K562 (cell line): ENCODE measurements around the gene EIF4E. TPM values are rescaled to one million over a fixed set of nuclear protein-coding genes. Genes with fewer than 3 reads are reported as not detected.

Source experiments
- CEBPG ChIP-seq, 3 experiments: fragments of 200-800 bp in 1 of 3; sonication (Bioruptor generic) in 1 of 3; sonication (generic) in 1 of 3; formaldehyde crosslinking in 1 of 3; IDR thresholded peaks in 2 of 3; conservative IDR thresholded peaks in 1 of 3; 2 replicates each; pipeline versions ENCODE4 v1.6.1 to v1.8.0; 2016 to 2022; ENCODE audit warnings: missing compliant biosample characterization in 2 of 3, missing genetic modification characterization in 2 of 3, mild to moderate bottlenecking in 1 of 3, missing genetic modification reagents in 1 of 3
- CHAMP1 ChIP-seq: fragments of 450-650 bp; IDR thresholded peaks from 2 replicates; pipeline ENCODE4 v1.6.1; 2016; ENCODE audit warnings: mild to moderate bottlenecking
- CXXC5 ChIP-seq: fragments of 250-450 bp; sonication (Bioruptor Pico); IDR thresholded peaks from 2 replicates; pipeline ENCODE4 v1.8.0; 2022; ENCODE audit warnings: inconsistent platforms, mild to moderate bottlenecking, moderate library complexity
- GMEB1 ChIP-seq: fragments of 250-450 bp; sonication (Bioruptor Pico); IDR thresholded peaks from 2 replicates; pipeline ENCODE4 v1.4.0; 2020; ENCODE audit warnings: mild to moderate bottlenecking
- MYBL2 ChIP-seq, 2 experiments: fragments of 450-650 bp in 1 of 2; sonication (generic) in 1 of 2; formaldehyde crosslinking in 1 of 2; IDR thresholded peaks; 2 replicates each; pipeline versions ENCODE4 v1.6.1 to v1.8.1; 2017 to 2022; ENCODE audit warnings: borderline replicate concordance in 1 of 2, inconsistent platforms in 1 of 2, low read depth in 1 of 2, mild to moderate bottlenecking in 1 of 2, missing genetic modification reagents in 1 of 2, moderate library complexity in 1 of 2
- RAD51 ChIP-seq: fragments of 450-650 bp; IDR thresholded peaks from 2 replicates; pipeline ENCODE4 v1.7.1; 2016; ENCODE audit warnings: low read depth, mild to moderate bottlenecking, borderline replicate concordance
- SIN3A ChIP-seq, 2 experiments: fragments of 150-350 bp in 1 of 2; IDR thresholded peaks; 2 replicates each; pipeline ENCODE4 v1.6.1; 2011 to 2016; ENCODE audit warnings: borderline replicate concordance in 2 of 2, low read depth in 2 of 2, low read length in 2 of 2, mild to moderate bottlenecking in 2 of 2, moderate library complexity in 2 of 2; ENCODE audit not compliant: control insufficient read depth in 1 of 2
- TOE1 ChIP-seq, 2 experiments: fragments of 450-650 bp in 1 of 2; sonication (generic) in 1 of 2; formaldehyde crosslinking in 1 of 2; IDR thresholded peaks; 2 replicates each; pipeline versions ENCODE4 v1.7.1 to v1.8.0; 2016 to 2022; ENCODE audit warnings: borderline replicate concordance in 2 of 2, mild to moderate bottlenecking in 2 of 2, antibody characterized with exemption in 1 of 2, inconsistent platforms in 1 of 2, low read depth in 1 of 2, missing genetic modification reagents in 1 of 2, moderate library complexity in 1 of 2
- polyA plus RNA-seq, 8 experiments: library from polyadenylated mRNA; depleted of rRNA in 4 of 8; stranded (reverse) in 5 of 8; unstranded in 3 of 8; fragments of >200 nt; fragmentation: Nextera tagmentation in 2 of 8; fragmentation: Illumina TruSeq in 1 of 8; extraction: Ambion mirVana in 2 of 8; extraction: Trizol in 1 of 8; gene quantifications; 2 replicates each; pipeline versions ENCODE4 v1.2.1 to v1.2.3, GENCODE V29; 2011 to 2014; ENCODE audit warnings: inconsistent platforms in 1 of 8, missing spikeins in 1 of 8
- total RNA-seq, 7 experiments: library from RNA; depleted of rRNA in 6 of 7; stranded (reverse); fragments of >200 nt in 6 of 7; fragmentation: Illumina TruSeq in 2 of 7; extraction: Trizol in 2 of 7; gene quantifications; 2 replicates each; pipeline versions ENCODE4 v1.2.1 to v1.2.3, GENCODE V29; 2011 to 2021; ENCODE audit warnings: low replicate concordance in 1 of 7
- TF ChIP-seq, protein P1 (sequence below): sonication (generic); formaldehyde crosslinking; IDR thresholded peaks from 2 replicates; pipeline ENCODE4 v1.8.0; 2022; ENCODE audit warnings: mild to moderate bottlenecking, missing genetic modification reagents
- TF ChIP-seq, protein P2 (sequence below): sonication (generic); IDR thresholded peaks from 2 replicates; pipeline ENCODE4 v1.6.1; 2016

The EIF4E gene
- total and polyA plus RNA-seq, 9 of the 15 experiments (the other 6 are each of a cell fraction or from before 2014, with no cell fraction given): 164 to 489 (median 179) TPM

- TF ChIP-seq, protein P1, sequence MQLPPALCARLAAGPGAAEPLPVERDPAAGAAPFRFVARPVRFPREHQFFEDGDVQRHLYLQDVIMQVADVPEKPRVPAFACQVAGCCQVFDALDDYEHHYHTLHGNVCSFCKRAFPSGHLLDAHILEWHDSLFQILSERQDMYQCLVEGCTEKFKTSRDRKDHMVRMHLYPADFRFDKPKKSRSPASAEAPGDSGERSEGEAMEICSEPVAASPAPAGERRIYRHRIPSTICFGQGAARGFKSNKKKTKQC (CRISPR knock-in tag): no peak
- peak in 1 of 2 experiments; percentile 18; a peak in 1 of 4 replicates for TF ChIP-seq SIN3A (IDR thresholded peaks at IDR 0.05; ENCODE audit: borderline replicate concordance in 2 of 2, control insufficient read depth in 1 of 2, low read depth in 2 of 2, low read length in 2 of 2)
- TF ChIP-seq TOE1 (IDR thresholded peaks at IDR 0.05; ENCODE audit: borderline replicate concordance): peak; percentile 56; the same call in 1 of the 2 replicates
- no peak for TF ChIP-seq TOE1 (CRISPR knock-in tag; IDR thresholded peaks at IDR 0.05; ENCODE audit: borderline replicate concordance, low read depth)
- 0 out of 2 replicates have a peak, but pooled peaks have one; percentile 14 for TF ChIP-seq MYBL2 (IDR thresholded peaks at IDR 0.05; ENCODE audit: low read depth)
- no peak for TF ChIP-seq MYBL2 (CRISPR knock-in tag; IDR thresholded peaks at IDR 0.05; ENCODE audit: borderline replicate concordance)
- TF ChIP-seq CEBPG (CRISPR knock-in tag; IDR thresholded peaks at IDR 0.05): no peak
- TF ChIP-seq CEBPG (tag; conservative IDR thresholded peaks at IDR 0.05 in 1 of 2, IDR thresholded peaks at IDR 0.05 in 1 of 2): no peak
- TF ChIP-seq CXXC5 (CRISPR knock-in tag): peak; percentile 25; the same call in 1 of the 2 replicates
- TF ChIP-seq, protein P2, sequence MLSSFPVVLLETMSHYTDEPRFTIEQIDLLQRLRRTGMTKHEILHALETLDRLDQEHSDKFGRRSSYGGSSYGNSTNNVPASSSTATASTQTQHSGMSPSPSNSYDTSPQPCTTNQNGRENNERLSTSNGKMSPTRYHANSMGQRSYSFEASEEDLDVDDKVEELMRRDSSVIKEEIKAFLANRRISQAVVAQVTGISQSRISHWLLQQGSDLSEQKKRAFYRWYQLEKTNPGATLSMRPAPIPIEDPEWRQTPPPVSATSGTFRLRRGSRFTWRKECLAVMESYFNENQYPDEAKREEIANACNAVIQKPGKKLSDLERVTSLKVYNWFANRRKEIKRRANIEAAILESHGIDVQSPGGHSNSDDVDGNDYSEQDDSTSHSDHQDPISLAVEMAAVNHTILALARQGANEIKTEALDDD: no peak; the same call in none of the 2 replicates
- no peak for TF ChIP-seq GMEB1 (CRISPR knock-in tag)
- TF ChIP-seq RAD51: peak; percentile 68
- TF ChIP-seq CHAMP1: peak; percentile 36; the same call in 1 of the 2 replicates
Observed at GRCh38 chr4:98838977-98839618, 89.8 kb downstream of the EIF4E start (continued).
